HG02981 (cell line): Measurements from ENCODE around the gene RREB1.

ENCODE experiments used
- ATAC-seq: cut with Tn5 transposase; IDR thresholded peaks from one replicate; pipeline ENCODE4 v1.9.1; 2021; ENCODE audit warnings: mild to moderate bottlenecking, moderate library complexity; ENCODE audit not compliant: unreplicated experiment

Gene RREB1

DNA sequence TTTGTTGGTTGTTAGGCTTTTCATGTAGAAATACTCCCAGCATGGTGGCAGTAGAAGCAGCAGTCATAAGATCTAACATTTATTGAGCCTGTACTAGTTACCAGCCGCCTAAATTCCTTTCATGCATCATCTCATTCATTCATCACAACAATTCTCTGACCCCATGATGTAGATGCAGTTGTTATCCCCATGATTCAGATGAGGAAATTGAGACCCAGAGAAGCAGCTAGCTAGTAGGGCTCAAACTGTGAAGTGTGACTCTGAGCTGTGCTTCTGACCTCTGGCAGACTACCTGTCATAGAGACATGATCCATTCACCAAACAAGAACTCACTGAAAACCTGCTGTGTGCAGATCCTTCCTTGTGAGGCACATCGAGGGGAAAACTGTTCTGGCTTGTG is 16.9 kb downstream of the RREB1 start:
- no peak for ATAC-seq

DNA sequence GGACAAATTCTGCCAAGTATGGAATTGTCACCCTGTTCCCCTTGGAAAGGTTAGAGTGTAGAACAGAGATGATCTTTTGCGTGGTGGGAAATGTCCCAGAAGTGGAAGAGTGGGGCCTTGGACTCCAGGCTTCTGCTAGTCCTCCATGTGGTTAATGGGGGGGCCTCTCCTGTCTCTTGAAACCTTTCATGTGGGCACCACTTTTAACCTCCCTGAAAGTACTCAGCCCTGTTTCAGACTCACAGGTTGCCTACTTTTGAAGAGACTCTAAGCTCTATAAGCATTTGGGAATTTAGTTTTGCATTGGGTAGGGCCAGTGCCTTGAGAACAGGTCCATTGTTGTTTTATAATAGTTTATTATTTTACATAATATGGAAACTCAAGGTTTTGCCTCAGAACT is 17.5 kb downstream of the RREB1 start:
- no peak for ATAC-seq

DNA sequence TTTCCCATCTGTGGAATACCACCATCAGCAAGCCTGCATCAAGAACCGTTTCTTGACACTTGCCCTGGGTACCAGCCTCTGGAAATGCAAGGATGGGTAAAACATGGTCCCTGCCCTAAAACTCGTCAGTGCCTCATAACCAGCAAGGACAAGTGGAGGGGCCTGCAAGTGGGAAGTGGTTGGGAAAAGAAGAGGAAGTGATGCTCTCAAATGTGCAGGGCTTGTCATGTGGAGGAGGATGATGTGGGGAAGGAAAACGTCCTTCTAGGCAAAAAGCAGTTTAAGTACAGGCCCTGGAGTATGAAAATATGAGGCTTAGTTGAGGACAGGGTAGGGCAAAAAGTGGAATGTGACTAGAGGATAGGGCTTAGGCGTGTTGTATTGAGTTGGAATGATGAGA is 19.0 kb downstream of the RREB1 start:
- no peak for ATAC-seq

DNA sequence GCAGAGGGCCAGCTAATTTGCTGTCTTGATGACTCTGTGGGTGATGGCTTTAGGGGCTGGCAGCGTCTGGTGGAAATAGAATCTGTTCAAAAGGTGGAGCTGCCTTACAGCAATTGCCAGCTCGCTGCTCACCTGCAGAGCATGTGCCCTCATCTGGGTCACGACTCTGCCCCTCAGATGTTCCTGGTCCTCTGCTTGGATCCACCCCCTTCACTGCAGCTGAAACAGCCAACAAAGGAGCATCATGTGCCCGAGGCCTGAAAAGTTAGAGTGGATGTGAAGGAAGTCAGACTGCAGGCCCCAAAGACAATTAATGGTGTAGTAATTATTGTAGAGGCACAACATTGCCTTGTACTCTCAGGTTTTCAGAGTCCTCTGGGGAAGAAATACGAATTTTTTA is 19.9 kb downstream of the RREB1 start:
- no peak for ATAC-seq

DNA sequence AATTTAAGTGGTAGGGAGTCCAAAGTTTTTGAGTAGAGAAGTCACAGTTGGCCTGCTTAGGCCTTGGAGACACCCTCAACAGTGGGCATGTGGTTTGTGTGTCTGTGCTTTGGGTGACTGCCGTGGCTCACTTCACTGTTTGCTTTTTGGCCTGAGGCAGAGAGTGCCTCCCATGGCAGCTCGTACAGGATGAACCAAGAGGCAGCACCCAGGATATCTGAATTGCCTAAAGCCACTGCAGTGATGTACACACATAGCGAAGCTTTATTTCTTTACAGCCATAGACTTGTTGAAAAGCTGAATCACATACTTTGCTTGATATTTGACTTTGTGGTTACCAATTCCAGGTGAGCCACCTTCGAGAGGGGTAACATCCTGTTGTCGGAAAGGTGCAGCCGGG is 21.6 kb downstream of the RREB1 start:
- ATAC-seq: no peak

DNA sequence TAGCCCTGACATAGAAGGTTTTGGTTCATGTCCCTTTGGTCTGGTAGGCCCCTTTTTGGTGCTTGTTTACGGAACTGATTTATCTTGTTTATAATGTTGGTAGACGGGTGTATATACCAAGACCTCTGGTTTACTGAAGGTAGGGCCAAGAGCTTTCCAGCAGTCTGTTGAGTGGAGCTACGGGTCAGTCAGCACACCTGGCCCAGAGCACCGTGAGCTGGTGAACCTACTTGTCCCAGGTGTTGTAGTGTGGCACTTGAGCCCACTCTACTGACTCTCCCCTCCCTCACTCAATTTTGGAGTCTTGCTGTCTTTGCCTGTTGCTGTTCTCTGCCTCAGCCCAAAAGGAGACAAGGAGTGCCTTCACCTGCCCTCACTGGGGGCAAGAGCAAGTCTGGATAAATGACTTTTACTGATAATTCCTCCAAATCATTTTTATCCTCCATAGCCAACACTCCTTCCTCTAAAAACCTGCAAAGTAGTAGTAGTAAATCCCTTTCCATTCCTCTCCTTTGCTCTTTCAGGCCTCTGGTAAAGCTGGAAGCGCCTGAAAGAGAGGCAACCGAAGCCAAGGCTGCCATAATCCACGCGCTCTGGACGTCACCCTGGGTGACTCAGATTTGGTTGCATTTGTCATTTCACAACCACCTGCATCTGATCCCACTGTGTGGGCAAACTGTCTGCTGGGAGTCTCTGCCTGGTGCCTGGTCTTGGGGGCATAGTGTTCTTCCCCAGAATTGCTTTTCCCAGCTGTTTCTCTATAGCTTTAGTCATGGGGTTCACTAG is 22.2 kb downstream of the RREB1 start:
- no peak for ATAC-seq

DNA sequence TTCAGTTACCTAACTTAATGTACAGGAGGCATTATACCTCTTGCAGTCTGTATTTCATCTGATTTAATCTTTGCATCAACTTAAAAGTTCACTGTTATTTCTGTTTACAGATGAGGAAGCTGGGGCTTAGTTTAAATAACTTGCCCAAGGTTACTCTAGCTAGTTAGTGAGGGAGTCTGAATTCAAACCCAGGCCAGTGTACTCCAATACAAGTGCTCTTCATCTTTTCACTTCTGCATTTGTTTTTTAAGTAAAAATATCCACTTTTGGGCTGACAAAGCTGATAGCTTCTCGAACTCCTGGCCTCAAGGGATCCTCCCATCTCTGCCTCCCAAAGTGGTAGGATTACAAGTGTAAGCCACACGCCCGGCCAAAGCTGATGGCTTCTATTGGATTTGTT is 23.6 kb downstream of the RREB1 start:
- no peak for ATAC-seq

DNA sequence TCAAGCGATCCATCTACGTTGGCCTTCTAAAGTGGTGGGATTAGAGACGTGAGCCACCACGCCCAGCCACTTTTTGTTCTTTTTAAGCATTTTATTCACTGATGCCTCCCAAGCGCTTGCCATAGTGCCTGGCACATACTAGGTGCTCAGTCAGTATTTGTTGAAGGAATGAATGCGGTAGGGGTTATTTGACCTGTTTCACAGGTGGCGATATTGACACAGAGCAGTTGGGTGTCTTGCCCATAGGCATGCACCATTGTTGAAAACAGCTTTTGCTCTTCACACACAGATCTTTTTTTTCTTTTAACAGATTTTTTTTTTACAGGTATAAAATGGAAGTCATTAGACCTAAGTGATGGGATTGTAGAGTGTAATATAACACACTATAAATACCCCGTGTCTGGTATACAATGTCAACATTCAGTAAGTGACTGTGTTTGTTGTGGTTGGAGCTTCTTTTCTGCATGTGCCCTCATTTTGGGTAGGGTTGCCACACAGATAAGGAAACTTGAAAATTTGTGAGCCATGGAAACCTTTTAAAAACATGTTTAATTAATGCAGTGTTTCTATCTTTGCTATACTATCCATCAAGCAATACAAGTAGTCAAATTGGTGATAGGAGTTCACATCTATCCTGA is 24.8 kb downstream of the RREB1 start:
- no peak for ATAC-seq

DNA sequence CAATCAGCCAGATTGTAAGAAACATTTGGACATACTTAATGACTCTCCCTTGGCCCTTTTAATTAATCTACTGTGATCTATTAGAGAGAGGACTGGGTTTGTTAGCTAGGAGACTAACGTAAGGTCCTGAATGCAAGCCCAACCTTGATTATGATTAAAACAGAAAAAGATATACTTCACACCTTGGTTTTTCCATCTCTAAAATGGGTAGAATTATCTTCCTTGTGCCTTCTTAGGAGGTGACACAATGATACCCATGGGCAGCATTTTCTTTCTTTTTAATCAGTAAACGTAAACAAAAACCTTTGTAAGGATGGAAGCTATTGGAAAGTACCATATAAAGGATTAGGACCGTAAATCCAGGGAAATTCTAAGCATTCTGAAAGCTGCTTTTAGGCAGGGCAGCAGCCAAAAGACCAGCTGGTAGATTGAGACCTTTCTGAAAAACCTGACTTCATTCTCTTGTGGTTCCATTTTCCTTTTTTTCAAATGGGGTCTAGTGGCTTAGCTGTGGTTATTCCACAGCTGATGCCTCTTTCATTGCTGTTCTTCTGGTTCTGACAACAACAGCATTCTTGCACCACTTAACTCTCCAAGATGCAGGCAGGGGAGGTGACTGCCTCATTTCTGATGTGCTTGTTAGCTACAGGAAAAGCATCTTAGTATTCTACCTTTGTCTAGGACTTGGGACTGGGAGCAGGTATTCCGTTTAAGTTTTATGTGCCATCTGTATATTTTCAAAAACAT is 27.4 kb downstream of the RREB1 start:
- ATAC-seq: no peak

DNA sequence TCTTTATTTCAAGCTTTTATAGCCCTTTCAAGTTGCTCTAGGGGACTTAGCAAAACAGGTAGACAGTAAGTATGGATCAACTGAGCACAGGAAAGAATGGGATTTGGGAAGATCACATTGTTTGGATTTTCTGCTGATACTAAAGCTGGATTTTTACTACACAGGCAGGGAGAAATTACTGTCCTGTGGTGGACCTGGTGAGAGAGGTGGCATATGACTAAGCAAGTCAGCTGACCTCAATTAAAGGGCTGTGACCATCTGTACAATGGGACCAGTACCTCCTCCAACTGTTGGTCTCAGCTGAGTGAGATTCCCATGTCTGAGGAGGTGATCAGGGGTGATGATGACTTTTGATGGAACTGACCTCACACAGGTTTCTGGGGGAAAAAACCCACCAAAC is 28.0 kb downstream of the RREB1 start:
- ATAC-seq: no peak

DNA sequence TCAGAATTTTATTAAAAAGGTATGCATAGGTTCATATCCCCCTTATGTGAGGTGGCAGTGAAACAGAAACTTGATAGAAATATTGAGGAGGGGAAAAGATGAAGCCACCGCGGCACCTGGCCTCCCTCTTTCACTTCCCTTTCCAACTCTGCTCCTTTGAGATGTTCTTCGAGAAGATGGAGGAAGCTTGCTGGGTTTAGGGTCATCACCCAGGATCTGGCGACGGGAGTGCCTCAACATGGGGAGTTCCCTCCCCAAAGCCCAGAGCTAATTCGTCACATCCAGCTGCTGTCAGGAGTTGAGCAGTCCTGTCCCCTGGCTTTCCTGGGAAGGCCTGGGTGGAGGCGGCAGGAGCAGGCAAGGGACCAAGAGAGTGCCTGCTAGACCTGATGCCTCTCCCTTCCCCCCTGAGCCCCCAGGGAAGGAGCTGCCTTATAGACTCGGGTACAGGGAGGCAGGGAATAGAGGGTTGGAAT is 29.1 kb downstream of the RREB1 start:
- peak; percentile 40 for ATAC-seq

DNA sequence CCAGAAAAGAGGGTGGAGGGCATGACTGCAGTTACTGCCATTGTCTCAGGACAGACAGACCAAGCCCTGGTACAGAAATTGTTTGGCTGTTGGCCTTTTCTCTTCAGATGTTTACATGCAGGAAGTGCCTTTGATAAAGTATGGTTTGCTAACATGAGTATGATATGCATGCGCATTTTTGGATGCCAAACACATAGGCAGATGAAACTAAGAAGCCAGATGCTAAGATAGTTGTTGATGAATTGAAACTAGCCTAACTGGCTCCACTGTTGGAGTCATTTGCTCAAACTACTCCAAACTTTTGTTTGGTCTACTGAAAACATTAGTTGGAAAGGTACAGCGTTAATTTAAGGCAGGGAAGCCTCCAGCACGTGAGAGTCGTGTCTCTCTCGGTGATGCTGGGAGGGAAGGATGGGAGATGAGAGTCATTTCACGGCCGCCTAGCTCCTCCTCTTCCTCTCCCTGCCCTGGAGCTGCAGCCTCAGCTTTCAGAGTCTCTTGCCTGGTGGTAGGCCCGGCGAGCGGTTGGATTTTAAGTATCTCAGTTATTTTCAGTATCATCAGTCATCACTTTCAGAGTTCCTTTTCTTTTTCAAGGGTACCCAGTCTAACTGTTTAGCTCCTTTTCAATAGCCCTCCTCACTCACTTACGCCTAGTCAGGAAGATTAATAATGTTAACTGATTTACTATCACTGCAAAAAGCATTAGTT is 29.7 kb downstream of the RREB1 start:
- ATAC-seq: peak; percentile 39

DNA sequence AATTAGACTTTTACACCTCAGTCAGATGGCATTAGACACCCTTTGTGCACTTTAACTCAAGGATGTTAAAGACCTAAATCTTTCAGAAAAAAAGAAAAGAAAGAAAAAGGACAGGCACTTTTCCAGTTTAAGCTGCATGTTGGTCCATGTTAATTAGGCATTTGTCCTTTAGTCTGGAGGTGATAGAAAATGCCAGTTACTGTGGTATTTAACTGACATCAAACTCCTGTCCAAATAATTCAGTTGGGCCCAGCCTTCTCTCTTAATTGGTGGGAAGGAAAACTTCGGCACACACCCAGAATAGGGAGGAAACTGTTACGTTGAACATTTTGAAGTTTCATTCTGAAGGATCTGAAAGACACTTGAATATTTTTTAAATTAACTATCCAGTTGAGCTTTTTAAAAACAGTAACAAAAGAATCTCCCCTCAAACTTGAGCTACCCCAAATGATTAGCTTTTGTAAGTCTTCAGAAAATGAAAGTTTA is 30.3 kb downstream of the RREB1 start:
- ATAC-seq: no peak

DNA sequence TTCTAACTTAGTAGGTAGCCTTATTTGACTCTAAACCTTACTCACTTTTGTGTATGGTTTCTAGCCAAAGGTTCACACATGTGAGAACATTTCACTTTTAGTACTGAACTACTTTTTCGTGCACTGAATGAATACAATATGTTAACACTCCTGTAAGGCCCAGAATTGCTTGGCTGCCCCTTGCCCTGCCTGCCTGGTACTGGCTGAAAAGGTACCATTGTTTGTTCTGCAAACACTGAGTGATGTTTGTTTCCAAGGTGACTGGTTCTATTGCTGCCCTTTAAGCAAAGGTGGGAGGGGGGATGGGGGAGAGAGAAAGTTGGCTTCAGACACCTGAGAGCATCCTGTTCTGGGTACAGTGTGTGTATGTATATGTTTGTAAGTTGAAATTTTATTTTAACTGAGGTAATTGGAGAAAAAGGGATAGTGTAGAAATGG is 31.2 kb downstream of the RREB1 start:
- ATAC-seq: no peak

DNA sequence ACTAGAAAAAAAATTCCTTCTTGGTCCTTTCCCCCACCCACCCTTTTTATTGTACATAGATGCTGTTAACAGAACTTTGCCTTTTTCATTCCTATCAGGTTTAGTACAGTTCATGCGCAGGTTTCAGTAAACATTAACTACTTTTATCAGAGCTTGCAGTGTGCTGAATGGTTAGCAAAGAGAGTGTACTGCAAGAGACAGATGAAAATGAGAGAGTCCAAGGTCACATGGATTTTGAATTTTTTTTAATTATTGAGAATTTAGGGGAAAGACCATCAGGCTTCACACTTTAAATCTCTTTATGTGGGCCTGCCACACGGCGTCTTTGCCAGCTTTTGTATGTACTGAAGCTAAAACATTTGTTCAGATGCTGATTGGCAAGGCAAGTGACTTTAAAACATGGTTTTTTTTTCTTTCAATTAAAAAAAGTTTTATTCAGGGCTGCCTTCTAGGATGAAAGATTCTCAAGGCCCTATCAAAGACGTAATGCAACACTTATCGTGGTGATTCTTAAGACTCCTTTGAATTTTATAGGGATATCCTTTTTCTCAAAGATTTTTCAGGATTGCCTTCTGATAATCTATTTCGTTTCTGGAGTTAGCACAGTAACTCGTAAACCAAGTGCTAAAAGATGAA is 32.2 kb downstream of the RREB1 start:
- ATAC-seq: no peak

DNA sequence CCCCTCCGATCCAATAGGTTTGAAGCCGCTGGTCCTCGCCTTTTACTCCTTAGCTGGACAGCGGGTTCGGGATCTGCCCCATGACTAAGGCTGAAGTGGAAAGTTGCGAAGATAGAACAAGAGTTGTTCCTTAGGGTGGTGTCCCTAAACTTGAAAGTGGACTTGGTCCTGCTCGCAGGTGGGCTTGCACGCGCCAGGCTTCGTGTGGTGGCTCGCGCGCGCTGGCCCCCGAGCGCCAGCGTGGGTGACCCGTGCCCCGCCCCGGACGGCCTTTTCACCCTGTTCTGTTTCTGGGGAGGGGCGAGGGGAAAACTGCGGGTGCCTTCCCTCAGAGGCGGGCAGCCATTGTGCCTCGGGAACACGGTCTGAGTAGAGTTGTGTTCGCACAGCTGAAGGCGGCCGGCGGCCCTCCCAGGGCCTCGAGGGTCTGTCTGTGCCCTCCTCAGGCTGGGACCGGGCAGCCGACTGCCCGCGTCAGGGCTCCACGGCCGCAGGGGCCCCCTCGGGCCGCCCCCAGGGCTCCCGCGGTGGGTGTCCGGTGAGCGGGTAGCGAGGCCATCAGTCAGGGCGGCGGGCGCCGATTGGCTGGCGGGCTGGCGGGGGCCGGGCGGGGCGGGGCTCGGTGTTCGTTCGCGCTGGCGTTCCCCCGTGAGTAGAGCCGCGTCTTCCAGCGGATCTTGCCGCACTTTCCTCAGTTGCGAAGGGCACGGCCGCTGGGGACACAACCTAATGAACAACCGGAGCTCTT is 33.0 kb downstream of the RREB1 start:
- peak; percentile 54 for ATAC-seq

DNA sequence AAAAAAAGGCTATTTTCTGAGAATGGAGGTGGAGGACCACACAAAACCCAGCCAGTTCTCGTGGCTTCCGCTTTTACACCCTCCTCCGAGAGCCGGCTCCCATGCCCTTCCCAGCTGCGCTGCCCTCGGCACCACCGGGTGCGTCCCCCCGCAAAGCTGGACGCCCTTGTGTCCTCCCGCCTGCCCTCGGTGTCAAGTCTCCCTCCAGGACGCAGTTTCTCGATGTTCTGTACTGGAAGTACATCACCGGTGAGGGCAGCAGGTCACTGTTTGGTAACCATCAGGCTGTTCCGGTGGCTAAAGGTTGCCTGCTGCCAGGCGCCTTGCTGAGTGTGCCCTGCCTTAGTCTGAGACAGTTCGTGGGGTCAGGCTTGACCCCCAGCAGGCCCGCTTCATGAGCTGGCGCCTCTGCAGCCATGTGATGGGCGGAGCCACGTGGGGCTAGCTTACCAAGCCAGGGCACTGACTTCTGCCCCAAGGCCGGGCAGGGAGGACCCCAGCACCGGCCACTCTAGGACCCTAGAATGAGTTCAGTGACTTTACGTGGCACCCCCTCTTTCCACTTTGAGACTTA is 34.6 kb downstream of the RREB1 start:
- ATAC-seq: no peak

DNA sequence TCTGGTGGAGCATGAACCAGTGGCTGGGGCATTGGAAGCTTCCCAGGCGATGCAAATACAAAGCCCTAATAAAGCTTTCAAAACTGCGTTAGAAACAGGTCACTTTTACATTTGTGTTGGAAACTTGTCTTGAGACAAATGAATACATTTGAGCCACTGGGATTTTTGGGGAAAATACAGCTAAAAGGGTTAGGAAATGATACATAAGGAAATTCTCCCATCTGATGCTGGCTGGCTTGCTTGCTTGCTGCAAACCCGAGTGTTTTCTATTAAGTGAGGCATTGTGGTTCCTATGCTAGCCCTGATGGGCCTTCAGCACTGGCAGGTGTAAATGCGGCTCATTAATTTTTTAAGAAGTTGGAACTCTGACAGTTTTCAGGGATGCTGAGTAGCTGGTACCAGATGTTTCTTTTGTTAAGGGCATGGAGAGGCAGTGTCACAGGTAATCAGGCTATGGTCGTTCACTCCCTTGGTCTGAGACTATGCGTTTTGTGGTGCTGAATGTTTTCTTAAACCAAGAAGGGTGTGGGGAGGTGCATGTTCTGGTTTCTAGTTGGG is 35.2 kb downstream of the RREB1 start:
- no peak for ATAC-seq

DNA sequence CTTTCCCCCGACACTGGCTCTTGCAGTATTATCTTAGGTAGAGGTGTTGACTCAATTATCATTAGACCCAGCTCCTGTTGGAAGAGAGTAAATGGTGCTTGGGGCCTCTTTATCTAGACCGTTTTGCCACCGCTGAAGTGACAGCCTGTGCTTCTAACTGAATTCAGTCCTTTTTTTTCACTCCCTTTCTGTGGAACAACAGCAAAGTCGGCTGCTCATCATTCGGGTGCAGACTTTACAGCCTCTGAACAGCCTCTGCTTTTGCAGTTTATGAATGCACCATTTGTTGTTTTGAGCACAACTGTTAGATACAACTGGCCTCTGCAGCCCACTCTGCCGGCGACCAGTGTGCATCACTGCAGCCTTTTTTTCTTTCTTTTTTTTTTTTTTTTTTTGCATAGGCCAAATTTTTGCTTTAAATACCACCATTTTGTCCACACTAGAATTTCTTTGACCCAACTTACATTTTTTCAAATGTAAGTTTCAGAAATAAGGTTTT is 35.8 kb downstream of the RREB1 start:
- no peak for ATAC-seq
